Raji (cell line): ENCODE measurements around the gene RABL6.

Experiments
- POLR2A ChIP-seq: IDR thresholded peaks from 2 replicates; pipeline ENCODE4 v1.6.1; 2011; ENCODE audit warnings: low read depth, low read length, control low read depth; ENCODE audit not compliant: insufficient read depth

Gene RABL6

DNA sequence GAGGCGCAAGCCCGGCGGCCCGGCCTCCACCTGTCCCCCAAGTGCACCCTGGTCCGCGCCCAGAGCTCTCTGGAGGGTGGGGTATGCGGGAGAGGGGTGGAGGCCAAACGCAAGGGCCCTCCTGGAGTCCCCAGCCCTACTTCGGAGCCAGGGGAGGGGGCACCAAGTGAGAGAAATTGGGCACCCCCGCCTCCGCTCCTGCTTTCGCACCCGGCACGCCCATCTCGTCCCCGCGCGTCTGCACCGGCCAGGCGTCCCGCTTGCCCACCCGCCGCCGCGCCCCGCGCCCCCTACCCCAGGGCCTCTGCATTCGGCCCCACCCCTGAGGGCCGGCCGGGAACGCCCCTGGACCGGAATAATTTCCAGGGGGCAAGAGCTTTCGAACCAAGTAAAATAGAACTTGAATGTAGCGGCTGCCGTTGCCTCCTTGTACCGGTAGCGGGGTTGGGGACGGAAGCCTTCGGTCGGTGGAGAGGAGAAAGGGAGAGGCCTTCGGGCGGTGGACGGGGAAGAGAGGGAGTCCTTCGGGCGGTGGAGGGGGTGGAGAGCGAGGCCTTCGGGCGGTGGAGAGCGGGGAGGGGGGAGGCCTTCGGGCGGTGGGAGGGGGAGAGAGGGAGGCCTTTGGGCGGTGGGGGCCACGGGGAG is 40.8 kb downstream of the RABL6 start:
- TF ChIP-seq POLR2A: no peak

DNA sequence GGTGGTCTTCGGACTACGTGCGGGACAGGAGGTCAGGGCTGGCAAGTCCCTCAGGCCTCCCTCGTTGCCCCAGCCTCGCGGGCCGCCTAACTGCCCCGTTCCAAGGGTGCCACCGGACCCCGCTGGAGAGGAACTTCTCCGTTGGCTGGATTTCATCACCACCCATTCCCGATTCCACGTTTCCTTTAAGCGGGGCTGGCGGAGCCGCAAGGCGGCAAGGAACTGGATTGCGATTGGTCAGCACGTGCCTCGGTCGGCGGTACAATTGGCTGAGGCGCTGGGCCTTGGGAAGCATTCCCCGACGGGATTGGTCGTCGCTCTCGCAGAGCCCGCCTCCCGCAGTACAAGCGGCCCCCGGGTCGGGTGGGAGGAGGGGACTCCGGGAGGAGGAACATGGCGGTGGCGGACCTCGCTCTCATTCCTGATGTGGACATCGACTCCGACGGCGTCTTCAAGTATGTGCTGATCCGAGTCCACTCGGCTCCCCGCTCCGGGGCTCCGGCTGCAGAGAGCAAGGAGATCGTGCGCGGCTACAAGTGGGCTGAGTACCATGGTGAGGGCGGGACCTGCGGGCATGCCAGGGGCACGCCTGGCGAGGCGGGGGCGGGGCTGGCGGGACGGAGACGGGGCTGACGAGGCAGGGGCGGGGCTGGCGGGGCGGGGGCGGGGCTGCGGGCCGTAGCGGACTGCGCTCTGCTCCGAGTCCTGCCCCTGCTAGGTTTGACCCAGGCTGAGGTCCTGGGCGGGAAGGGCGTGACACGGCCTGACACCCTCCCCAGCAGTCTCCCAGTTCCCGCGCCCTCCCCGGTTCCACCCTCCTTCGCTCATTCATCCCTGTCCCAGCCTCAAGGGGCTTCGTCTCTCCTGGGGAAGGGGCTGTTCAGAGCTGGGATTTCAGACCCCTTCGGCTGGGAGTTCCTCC is 41.6 kb downstream of the RABL6 start, which contains the start of gene PHPT1:
TSS of gene PHPT1 (plus strand) at position 372 of the 922 bp plus-strand sequence. CDS start at position 394, 22 bp downstream.
- TF ChIP-seq POLR2A: peak; percentile 97

DNA sequence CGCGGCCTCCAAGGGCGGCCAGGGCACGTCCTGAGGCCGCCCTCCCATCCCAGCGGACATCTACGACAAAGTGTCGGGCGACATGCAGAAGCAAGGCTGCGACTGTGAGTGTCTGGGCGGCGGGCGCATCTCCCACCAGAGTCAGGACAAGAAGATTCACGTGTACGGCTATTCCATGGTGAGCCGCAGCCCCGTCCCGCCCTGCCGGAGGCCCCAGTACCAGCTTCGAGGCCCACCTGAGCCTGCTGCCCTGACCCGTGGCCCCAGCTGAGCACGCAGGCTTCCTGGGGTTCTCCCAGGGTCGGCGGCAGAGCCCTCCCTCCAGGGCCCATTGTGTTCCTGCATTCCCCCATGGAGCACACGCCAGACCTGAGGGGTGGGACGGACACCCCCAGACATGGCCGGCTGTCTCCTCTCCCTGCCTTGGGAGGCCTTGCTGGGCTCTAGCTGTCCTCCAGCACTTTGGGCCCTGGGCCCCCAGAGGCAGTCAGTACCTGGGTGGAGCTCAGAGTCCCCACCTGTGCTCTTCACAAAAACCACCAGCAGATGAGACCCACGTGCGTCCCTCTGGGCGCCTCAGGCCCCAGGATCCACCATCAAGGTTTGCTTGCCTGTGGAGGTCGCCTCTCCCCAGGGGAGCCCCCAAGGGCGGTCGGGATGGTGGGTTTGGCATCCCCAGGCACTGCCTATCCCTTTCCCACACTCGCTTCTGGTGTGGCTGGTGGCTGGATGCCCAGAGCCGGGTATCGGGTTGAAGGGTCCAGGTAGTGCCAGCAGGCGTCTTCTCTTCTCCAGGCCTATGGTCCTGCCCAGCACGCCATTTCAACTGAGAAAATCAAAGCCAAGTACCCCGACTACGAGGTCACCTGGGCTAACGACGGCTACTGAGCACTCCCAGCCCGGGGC is 42.5 kb downstream of the RABL6 start:
- no peak for TF ChIP-seq POLR2A

GRCh38 chr9:136850866-136851775 is 43.4 kb downstream of the RABL6 start:
- TF ChIP-seq POLR2A: no peak

DNA sequence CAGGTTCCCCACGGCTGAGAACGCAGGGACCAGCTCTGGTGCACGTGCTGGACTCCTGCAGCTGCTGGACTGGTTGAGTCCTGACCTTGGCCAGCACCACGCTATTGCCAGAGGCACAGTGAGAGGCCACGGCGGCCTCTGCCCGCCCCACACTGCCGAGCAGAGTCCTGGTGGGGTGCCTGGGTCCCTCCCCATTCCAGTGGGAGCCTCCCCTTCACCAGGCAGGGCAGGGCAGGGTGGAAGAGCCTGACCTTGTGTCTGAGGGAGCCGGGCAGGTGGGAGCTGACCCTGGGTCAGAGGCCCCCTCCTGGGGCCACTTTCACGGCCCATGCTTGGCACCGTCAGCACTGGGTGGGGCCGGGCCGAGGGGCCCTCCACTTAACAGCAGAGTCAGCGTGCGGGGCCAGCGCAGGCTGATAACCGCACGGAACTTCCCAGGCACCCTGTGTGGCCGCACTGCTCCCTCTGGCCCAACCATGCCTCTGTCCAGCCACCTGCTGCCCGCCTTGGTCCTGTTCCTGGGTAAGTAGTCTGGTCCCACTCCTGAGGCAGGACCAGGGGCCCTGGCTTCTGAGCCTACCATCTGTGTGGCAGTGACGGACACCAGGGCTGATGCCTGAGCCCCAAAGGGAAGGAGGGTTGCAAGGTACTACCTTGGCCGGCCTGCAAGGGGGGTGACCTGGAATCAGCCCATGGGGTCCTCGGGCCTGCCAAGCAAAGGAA is 44.4 kb downstream of the RABL6 start, which contains the start of gene MAMDC4:
TSS of gene MAMDC4 (plus strand) at position 406 of the 723 bp plus-strand sequence. CDS start at position 477, 71 bp downstream.
- TF ChIP-seq POLR2A: no peak

GRCh38 chr9:136852664-136853595 is 45.2 kb downstream of the RABL6 start:
- TF ChIP-seq POLR2A: no peak

DNA sequence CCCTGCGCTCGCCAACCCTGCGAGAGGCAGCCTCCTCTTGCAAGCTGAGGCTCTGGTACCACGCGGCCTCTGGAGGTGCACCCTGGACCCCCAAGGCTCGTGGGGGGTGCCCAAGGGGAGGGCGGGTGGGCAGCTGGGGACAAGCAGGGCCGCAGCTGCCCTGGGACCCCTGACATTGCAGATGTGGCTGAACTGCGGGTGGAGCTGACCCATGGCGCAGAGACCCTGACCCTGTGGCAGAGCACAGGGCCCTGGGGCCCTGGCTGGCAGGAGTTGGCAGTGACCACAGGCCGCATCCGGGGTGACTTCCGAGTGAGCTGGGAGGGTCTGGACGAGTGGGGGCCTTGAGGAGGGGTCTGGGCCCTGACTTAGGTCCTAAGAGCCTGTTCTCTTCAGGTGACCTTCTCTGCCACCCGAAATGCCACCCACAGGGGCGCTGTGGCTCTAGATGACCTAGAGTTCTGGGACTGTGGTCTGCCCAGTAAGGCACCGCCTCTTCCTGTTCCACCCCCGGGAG is 45.9 kb downstream of the RABL6 start:
- no peak for TF ChIP-seq POLR2A

- no peak for TF ChIP-seq POLR2A
Measured at GRCh38 chr9:136854113-136854841, 46.5 kb downstream of the RABL6 start.

GRCh38 chr9:136854842-136855460 is 47.2 kb downstream of the RABL6 start:
- TF ChIP-seq POLR2A: no peak

GRCh38 chr9:136855461-136856078 is 47.8 kb downstream of the RABL6 start:
- TF ChIP-seq POLR2A: no peak

DNA sequence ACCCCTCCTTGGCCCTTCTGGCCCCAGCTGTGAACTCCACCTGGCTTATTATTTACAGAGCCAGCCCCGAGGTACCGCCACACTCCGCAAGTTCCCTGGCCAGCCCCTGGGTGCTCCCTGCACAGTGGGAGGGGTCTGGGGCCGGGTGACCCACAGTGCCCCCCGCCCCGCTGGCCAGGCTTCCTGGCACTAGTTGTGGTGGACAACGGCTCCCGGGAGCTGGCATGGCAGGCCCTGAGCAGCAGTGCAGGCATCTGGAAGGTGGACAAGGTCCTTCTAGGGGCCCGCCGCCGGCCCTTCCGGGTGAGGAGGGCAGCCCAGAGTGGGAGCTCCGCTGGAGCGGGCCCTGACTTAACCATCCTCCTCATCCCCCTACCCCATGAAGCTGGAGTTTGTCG is 48.3 kb downstream of the RABL6 start:
- TF ChIP-seq POLR2A: no peak
